GM12878 (cell line): ENCODE data around the gene IFI27L2. TPM values are rescaled to one million over a fixed set of nuclear protein-coding genes. Genes with fewer than 3 reads are reported as not detected.

Experiments used
- ATAC-seq: fragments of 200-7000 bp; cut with Tn5 transposase; 3 replicates; pipeline ENCODE4 v1.9.1; 2020; ENCODE audit warnings: mild to moderate bottlenecking, moderate library complexity
- BruUV-seq: library from RNA; stranded (reverse); fragments of 400-500 nt; replicated peaks from 2 replicates; lab custom pipeline; 2021; lab: Mats Ljungman, UMichigan
- CTCF ChIA-PET: fragments of 300-600 bp; sonication (Branson Sonifier 250); formaldehyde crosslinking; extraction: SDS; loops from one replicate; lab custom pipeline; 2021; ENCODE audit warnings: inconsistent platforms; lab: Yijun Ruan, JAX
- POLR2A ChIA-PET: fragments of 350-600 bp; formaldehyde crosslinking; extraction: SDS; loops from one replicate; lab custom pipeline; 2021; ENCODE audit warnings: inconsistent platforms; lab: Charles Lee
- RAD21 ChIA-PET: fragments of 300-600 bp; sonication (Branson Sonifier 250); formaldehyde crosslinking; loops from one replicate; lab custom pipeline; 2023; ENCODE audit warnings: antibody characterized with exemption; ENCODE audit not compliant: unreplicated experiment; lab: Charles Lee
- SMC1A ChIA-PET: fragments of 300-600 bp; sonication (Branson Sonifier 250); formaldehyde crosslinking; loops from one replicate; lab custom pipeline; 2023; ENCODE audit not compliant: unreplicated experiment, uncharacterized antibody; lab: Charles Lee
- DNase-seq: peaks from one replicate; pipeline ENCODE4 v3.0.0-alpha.2; 2011; ENCODE audit warnings: low read depth, low spot score
- FAIRE-seq: peaks from 3 replicates; lab custom pipeline; 2011; peaks lifted over from hg19 to GRCh38; lab: Jason Lieb, UNC
- H2AFZ ChIP-seq: 2 replicates; pipeline ENCODE4 v1.6.0; 2011; ENCODE audit warnings: low read depth, low read length, control low read depth; ENCODE audit not compliant: control insufficient read depth
- H3K27ac ChIP-seq: 2 replicates; pipeline ENCODE4 v1.5.1; 2011; ENCODE audit warnings: control low read depth; ENCODE audit not compliant: control insufficient read depth, insufficient read depth
- H3K27me3 ChIP-seq, 2 experiments: replicated peaks in 1 of 2; 2 replicates each; pipeline versions ENCODE4 v1.6.0 to v1.6.1; 2011; ENCODE audit warnings: low read length in 1 of 2; ENCODE audit not compliant: control insufficient read depth in 2 of 2, insufficient read depth in 2 of 2
- H3K36me3 ChIP-seq, 2 experiments: 2 replicates each; pipeline ENCODE4 v1.5.1; 2011; ENCODE audit warnings: low read length in 1 of 2; ENCODE audit not compliant: control insufficient read depth in 2 of 2, insufficient read depth in 2 of 2
- H3K4me1 ChIP-seq: 2 replicates; pipeline ENCODE4 v1.6.1; 2011; ENCODE audit warnings: mild to moderate bottlenecking, low read length, moderate library complexity, mixed read lengths; ENCODE audit not compliant: control insufficient read depth, insufficient read depth
- H3K4me2 ChIP-seq: 2 replicates; pipeline ENCODE4 v1.6.0; 2011; ENCODE audit warnings: control low read depth; ENCODE audit not compliant: control insufficient read depth, insufficient read depth
- H3K4me3 ChIP-seq: fragments of 200-600 bp; sonication (generic); 2 replicates; pipeline ENCODE4 v1.5.1; 2016
- H3K79me2 ChIP-seq: 2 replicates; pipeline ENCODE4 v1.6.0; 2011; ENCODE audit warnings: low read length; ENCODE audit not compliant: control insufficient read depth, insufficient read depth
- H3K9ac ChIP-seq: 2 replicates; pipeline ENCODE4 v1.8.0; 2011; ENCODE audit warnings: low read length, control low read depth, mixed read lengths; ENCODE audit not compliant: control insufficient read depth, insufficient read depth
- H3K9me3 ChIP-seq: replicated peaks from 3 replicates; pipeline ENCODE4 v1.5.1; 2011; ENCODE audit warnings: mild to moderate bottlenecking, low read length; ENCODE audit not compliant: control insufficient read depth, insufficient read depth
- H4K20me1 ChIP-seq: 2 replicates; pipeline ENCODE4 v1.6.0; 2011; ENCODE audit not compliant: control insufficient read depth, insufficient read depth
- MLLT1 ChIP-seq: fragments of 450-650 bp; IDR thresholded peaks from 2 replicates; pipeline ENCODE4 v1.6.1; 2016; ENCODE audit warnings: mild to moderate bottlenecking
- MTA3 ChIP-seq: IDR thresholded peaks from 2 replicates; pipeline ENCODE4 v1.6.1; 2012; ENCODE audit warnings: low read length, inconsistent platforms, borderline replicate concordance
- MYC ChIP-seq: IDR thresholded peaks from 2 replicates; pipeline ENCODE4 v1.6.1; 2011; ENCODE audit warnings: mild to moderate bottlenecking, low read length, moderate library complexity, inconsistent platforms; ENCODE audit not compliant: insufficient read depth, insufficient replicate concordance, insufficient read length, severe bottlenecking
- NR2C2 ChIP-seq: IDR thresholded peaks from 2 replicates; pipeline ENCODE4 v1.6.1; 2011; ENCODE audit warnings: borderline replicate concordance, low read depth; ENCODE audit not compliant: control insufficient read depth, insufficient read length
- SMARCA5 ChIP-seq: fragments of 450-650 bp; IDR thresholded peaks from 2 replicates; pipeline ENCODE4 v1.6.1; 2017; ENCODE audit warnings: mild to moderate bottlenecking
- ZNF592 ChIP-seq: fragments of 450-650 bp; IDR thresholded peaks from 2 replicates; pipeline ENCODE4 v1.6.1; 2017; ENCODE audit warnings: mild to moderate bottlenecking, moderate library complexity
- WGBS: methylation state at CpG from one replicate; pipeline ENCODE4 v1.1.6; 2016; ENCODE audit warnings: low lambda C conversion rate; ENCODE audit not compliant: insufficient replicate concordance, insufficient coverage; ENCODE audit errors: missing lambda C conversion rate; 5-methylcytosine and 5-hydroxymethylcytosine counted together
- in situ Hi-C: fragments of 300-500 bp; cut with MboI; formaldehyde crosslinking; loops from 9 replicates; pipeline ENCODE4 v1.14.3; 2018; ENCODE audit warnings: mixed read lengths
- intact Hi-C: fragments of 100-400 bp; cut with micrococcal nuclease; formaldehyde crosslinking; loops from one replicate; pipeline ENCODE4 v1.14.2; 2022; ENCODE audit not compliant: unreplicated experiment
- polyA plus RNA-seq, 11 experiments: library from polyadenylated mRNA; depleted of rRNA in 4 of 11; unstranded in 6 of 11; stranded (reverse) in 5 of 11; fragments of >200 nt; fragmentation: Nextera tagmentation in 4 of 11; fragmentation: Illumina TruSeq in 1 of 11; extraction: Ambion mirVana in 4 of 11; extraction: Trizol in 1 of 11; gene quantifications; 1 replicate in 1 of 11; 2 replicates in 10 of 11; pipeline versions ENCODE4 v1.2.1 to v1.2.3, GENCODE V29; 2011 to 2016; ENCODE audit warnings: inconsistent platforms in 2 of 11, missing spikeins in 2 of 11, low read depth in 1 of 11
- total RNA-seq, 4 experiments: library from RNA; depleted of rRNA in 3 of 4; stranded (reverse); fragments of >200 nt in 3 of 4; fragmentation: Illumina TruSeq in 1 of 4; extraction: Trizol in 1 of 4; gene quantifications; 2 replicates each; pipeline versions ENCODE4 v1.2.1 to v1.2.3, GENCODE V29; 2013 to 2021

The IFI27L2 gene
- total and polyA plus RNA-seq, 10 of the 15 experiments (the other 5 are each of a cell fraction or from before 2014, with no cell fraction given) = 26.6 to 134 (median 60.3) TPM

- no TSS peak for BruUV-seq
- Histone ChIP-seq H4K20me1 (no peaks in the 10 kb centered on the region), H3K27me3 (peaks cover 0 to 22% of the 10 kb centered on the region in 2 experiments; a peak in 2 of 4 replicates)
- in situ Hi-C loops = no loop called here
- TF ChIP-seq MYC = no peak
- TF ChIP-seq MTA3 = no peak
- TF ChIP-seq NR2C2 = no peak
- no peak for TF ChIP-seq SMARCA5
- TF ChIP-seq MLLT1 = no peak
- no peak for TF ChIP-seq ZNF592
- TF ChIP-seq, all 136 proteins: peak for 0
- no peak overlapping the region for H3K9ac ChIP-seq
- FAIRE-seq (no peak), DNase-seq (no peak), ATAC-seq (no peak)
- H3K4me1 ChIP-seq = no peaks in the 10 kb centered on the region; the same call in 1 of the 2 replicates
- no peak overlapping the region for H3K4me2 ChIP-seq
- no peak overlapping the region for H2AFZ ChIP-seq
- ChIA-PET CTCF (no interaction called here), POLR2A (no interaction called here), RAD21 (no interaction called here), SMC1A (no interaction called here)
- no peak overlapping the region for H3K4me3 ChIP-seq
- no peaks in the 10 kb centered on the region for H3K79me2 ChIP-seq
- H3K36me3 ChIP-seq = no peaks in the 10 kb centered on the region
- H3K9me3 ChIP-seq = no peaks in the 10 kb centered on the region; the same call in 2 of the 3 replicates
- WGBS = 81% methylated on average over 5 of the region's 5 CpGs
- H3K27ac ChIP-seq = no peak overlapping the region
- intact Hi-C loops = no loop called here
Observed at GRCh38 chr14:94172545-94172944, 43.1 kb upstream of the IFI27L2 start.
